Embryonic facial prominence (tissue), 1 donor: ENCODE data around the gene DOCK2.

Experiments
- DNase-seq: peaks from one replicate; pipeline ENCODE4 v3.0.0-alpha.2; 2016; ENCODE audit errors: extremely low spot score

DOCK2 gene

GRCh38 chr5:169988947-169989346, 351.9 kb downstream of the DOCK2 start:
- DNase-seq = no peak

GRCh38 chr5:169989365-169989764, 352.3 kb downstream of the DOCK2 start:
- DNase-seq = no peak

- no peak for DNase-seq
These were observed 354.2 kb downstream of the DOCK2 start for GRCh38 chr5:169991115-169991869.

GRCh38 chr5:169992789-169993484, 355.9 kb downstream of the DOCK2 start:
- DNase-seq = no peak

- DNase-seq = no peak
These were observed 356.4 kb downstream of the DOCK2 start for GRCh38 chr5:169993485-169993790.

GRCh38 chr5:169997798-169998197, 360.7 kb downstream of the DOCK2 start:
- no peak for DNase-seq

GRCh38 chr5:169999621-170000020, 362.5 kb downstream of the DOCK2 start:
- DNase-seq = no peak

GRCh38 chr5:170000155-170000554, 363.1 kb downstream of the DOCK2 start:
- DNase-seq = no peak

- no peak for DNase-seq
These were observed 368.9 kb downstream of the DOCK2 start for GRCh38 chr5:170006021-170006420.

- DNase-seq = no peak
These were observed 371.3 kb downstream of the DOCK2 start for GRCh38 chr5:170008376-170008775.

- no peak for DNase-seq
These were observed 373.5 kb downstream of the DOCK2 start for GRCh38 chr5:170010595-170010994.

- DNase-seq = no peak
These were observed 374.7 kb downstream of the DOCK2 start for GRCh38 chr5:170011751-170012150.

- DNase-seq = no peak
These were observed 375.5 kb downstream of the DOCK2 start for GRCh38 chr5:170012622-170013021.

GRCh38 chr5:170020423-170020822, 383.3 kb downstream of the DOCK2 start:
- no peak for DNase-seq

GRCh38 chr5:170021506-170021905, 384.4 kb downstream of the DOCK2 start:
- DNase-seq = no peak

- no peak for DNase-seq
These were observed 388.8 kb downstream of the DOCK2 start for GRCh38 chr5:170025853-170026252.

- no peak for DNase-seq
These were observed 391.0 kb downstream of the DOCK2 start for GRCh38 chr5:170028124-170028523.

- no peak for DNase-seq
These were observed 397.2 kb downstream of the DOCK2 start for GRCh38 chr5:170034231-170034630.

- no peak for DNase-seq
These were observed 401.2 kb downstream of the DOCK2 start for GRCh38 chr5:170038241-170038640.

- no peak for DNase-seq
These were observed 402.8 kb downstream of the DOCK2 start for GRCh38 chr5:170039830-170040229.

- no peak for DNase-seq
These were observed 409.2 kb downstream of the DOCK2 start for GRCh38 chr5:170046241-170046640.

GRCh38 chr5:170049713-170050112, 412.6 kb downstream of the DOCK2 start:
- no peak for DNase-seq

- DNase-seq = no peak
These were observed 416.8 kb downstream of the DOCK2 start for GRCh38 chr5:170053896-170054295.

- DNase-seq = no peak
These were observed 418.5 kb downstream of the DOCK2 start for GRCh38 chr5:170055606-170056005.
